Skin of body (tissue), 2 donors: Measurements from ENCODE around the gene PRKG1. TPM values are rescaled to one million over a fixed set of nuclear protein-coding genes. Genes with fewer than 3 reads are reported as not detected.
A peak's percentile ranks its signal among the peaks of the same experiment; 100 is the strongest.
"Not testable (repeated sequence)": the region's sequence is repeated elsewhere in the genome, so short reads cannot be mapped to it uniquely, and the experiment has no call there.

ENCODE experiments used
- DNase-seq: peaks from one replicate; lab custom pipeline; 2025; lab: John Stamatoyannopoulos, UW
- total RNA-seq: library from RNA; depleted of rRNA; stranded (reverse); fragments of >200 nt; gene quantifications from one replicate; pipeline ENCODE4 v1.2.3, GENCODE V29; 2014

PRKG1 gene
- total RNA-seq, 1 donor from 2014 or later = 41.8 TPM

- DNase-seq = no peak
Measured at GRCh38 chr10:51371743-51372142, 297.5 kb downstream of the PRKG1 start.

GRCh38 chr10:51375790-51376189 is 301.5 kb downstream of the PRKG1 start:
- no peak for DNase-seq

GRCh38 chr10:51377070-51377931 is 303.0 kb downstream of the PRKG1 start:
- DNase-seq = no peak

GRCh38 chr10:51377932-51378599 is 303.8 kb downstream of the PRKG1 start:
- DNase-seq = no peak

GRCh38 chr10:51382181-51382580 is 307.9 kb downstream of the PRKG1 start:
- DNase-seq = no peak

GRCh38 chr10:51384971-51385370 is 310.7 kb downstream of the PRKG1 start:
- DNase-seq = no peak

GRCh38 chr10:51386248-51386885 is 312.1 kb downstream of the PRKG1 start:
- DNase-seq = no peak

- peak; percentile 61 for DNase-seq
Measured at GRCh38 chr10:51389415-51390321, 315.4 kb downstream of the PRKG1 start.

GRCh38 chr10:51393006-51393405 is 318.7 kb downstream of the PRKG1 start:
- not testable (repeated sequence) for DNase-seq

GRCh38 chr10:51394039-51394438 is 319.8 kb downstream of the PRKG1 start:
- no peak for DNase-seq

GRCh38 chr10:51397244-51397643 is 323.0 kb downstream of the PRKG1 start:
- DNase-seq = no peak

- no peak for DNase-seq
Measured at GRCh38 chr10:51397695-51398094, 323.4 kb downstream of the PRKG1 start.

GRCh38 chr10:51399840-51400239 is 325.6 kb downstream of the PRKG1 start:
- DNase-seq = no peak

- no peak for DNase-seq
Measured at GRCh38 chr10:51400392-51401096, 326.3 kb downstream of the PRKG1 start.

- no peak for DNase-seq
Measured at GRCh38 chr10:51403521-51403920, 329.2 kb downstream of the PRKG1 start.

GRCh38 chr10:51405580-51406351 is 331.5 kb downstream of the PRKG1 start:
- peak; percentile 45 for DNase-seq

GRCh38 chr10:51406581-51406980 is 332.3 kb downstream of the PRKG1 start:
- no peak for DNase-seq

- no peak for DNase-seq
Measured at GRCh38 chr10:51416494-51416893, 342.2 kb downstream of the PRKG1 start.

- DNase-seq = no peak
Measured at GRCh38 chr10:51419196-51420093, 345.2 kb downstream of the PRKG1 start.
